ENCODE measurements around the gene C2orf72. TPM values are rescaled to one million over a fixed set of nuclear protein-coding genes. Genes with fewer than 3 reads are reported as not detected.

The C2orf72 gene
- total and polyA plus RNA-seq, 2 experiments from 2014 or later: 5.3 to 5.4 TPM

- Histone ChIP-seq H3K4me1 (ENCODE audit: low read depth) (no peaks in the 10 kb centered on the region), H3K36me3 (no peaks in the 10 kb centered on the region), H3K4me3 (no peak within 1 kb of the TSS), H3K27ac (no peak within 1 kb of the TSS), H3K9me3 (ENCODE audit: low read depth) (no peaks in the 10 kb centered on the region), H3K27me3 (peaks cover 18% of the 10 kb centered on the region)
- no peak for DNase-seq (ENCODE audit: low read depth in 1 of 2, low spot score in 1 of 2)
- no peak for TF ChIP-seq CTCF (IDR thresholded peaks at IDR 0.05; ENCODE audit: low read depth, low read length)
Measured at GRCh38 chr2:230995821-230996220, 41.5 kb upstream of the C2orf72 start, which contains the start of gene SPATA3. Gene SPATA3 (plus strand): TSS chr2:230996121. CDS start chr2:230996234, 113 bp downstream.

GRCh38 chr2:230996661-230997060, 40.7 kb upstream of the C2orf72 start:
- no peak for DNase-seq (ENCODE audit: low read depth in 1 of 2, low spot score in 1 of 2)
- no peaks in the 10 kb centered on the region for H3K36me3 ChIP-seq
- H3K27ac ChIP-seq: no peak overlapping the region
- TF ChIP-seq CTCF (IDR thresholded peaks at IDR 0.05; ENCODE audit: low read depth, low read length): no peak
- no peaks in the 10 kb centered on the region for H3K4me1 ChIP-seq (ENCODE audit: low read depth)
- no peak overlapping the region for H3K4me3 ChIP-seq
- peaks cover 18% of the 10 kb centered on the region for H3K27me3 ChIP-seq
- H3K9me3 ChIP-seq (ENCODE audit: low read depth): no peaks in the 10 kb centered on the region

- peak in 1 of 2 donors; percentile 19 for DNase-seq (ENCODE audit: low read depth in 1 of 2, low spot score in 1 of 2)
- Histone ChIP-seq H3K36me3 (no peaks in the 10 kb centered on the region), H3K4me3 (no peak overlapping the region), H3K9me3 (ENCODE audit: low read depth) (no peaks in the 10 kb centered on the region), H3K27ac (no peak overlapping the region), H3K4me1 (ENCODE audit: low read depth) (no peaks in the 10 kb centered on the region), H3K27me3 (peaks cover 23% of the 10 kb centered on the region)
- no peak for TF ChIP-seq CTCF (IDR thresholded peaks at IDR 0.05; ENCODE audit: low read depth, low read length)
Measured at GRCh38 chr2:230998882-230999281, 38.4 kb upstream of the C2orf72 start.

GRCh38 chr2:230999477-230999876, 37.8 kb upstream of the C2orf72 start:
- Histone ChIP-seq H3K27me3 (peaks cover 23% of the 10 kb centered on the region), H3K27ac (no peak overlapping the region), H3K36me3 (no peaks in the 10 kb centered on the region), H3K4me1 (ENCODE audit: low read depth) (no peaks in the 10 kb centered on the region), H3K9me3 (ENCODE audit: low read depth) (no peaks in the 10 kb centered on the region), H3K4me3 (no peak overlapping the region)
- no peak for TF ChIP-seq CTCF (IDR thresholded peaks at IDR 0.05; ENCODE audit: low read depth, low read length)
- no peak for DNase-seq (ENCODE audit: low read depth in 1 of 2, low spot score in 1 of 2)

GRCh38 chr2:231000211-231000904, 37.0 kb upstream of the C2orf72 start:
- TF ChIP-seq CTCF (IDR thresholded peaks at IDR 0.05; ENCODE audit: low read depth, low read length): no peak
- Histone ChIP-seq H3K27me3 (peaks cover 23% of the 10 kb centered on the region), H3K9me3 (ENCODE audit: low read depth) (no peaks in the 10 kb centered on the region), H3K4me1 (ENCODE audit: low read depth) (no peaks in the 10 kb centered on the region), H3K4me3 (no peak overlapping the region), H3K27ac (no peak overlapping the region), H3K36me3 (no peaks in the 10 kb centered on the region)
- DNase-seq (ENCODE audit: low read depth in 1 of 2, low spot score in 1 of 2): no peak

All from cardiac muscle cell (in vitro differentiated cells and primary cell).